CD8-positive, alpha-beta memory T cell (primary cell): ENCODE results near the gene COL4A6. TPM values are rescaled to one million over a fixed set of nuclear protein-coding genes. Genes with fewer than 3 reads are reported as not detected.

ENCODE experiments used
- CTCF ChIA-PET: fragments of 350-600 bp; sonication (Branson Sonifier 250); formaldehyde crosslinking; loops from one replicate; lab custom pipeline; 2021; ENCODE audit warnings: antibody characterized with exemption; lab: Charles Lee
- POLR2A ChIA-PET: fragments of 350-600 bp; sonication (Branson Sonifier 250); formaldehyde crosslinking; loops from one replicate; lab custom pipeline; 2021; ENCODE audit warnings: antibody characterized with exemption; lab: Charles Lee
- DNase-seq, 5 donors: peaks; one replicate each; pipeline versions ENCODE4 v3.0.0 to v3.0.0-alpha.2; 2020 to 2022; ENCODE audit warnings: mixed read lengths in 1 of 5
- H3K27ac ChIP-seq: one replicate; pipeline ENCODE4 v1.7.0; 2013; ENCODE audit warnings: low read depth, mild to moderate bottlenecking, low read length, moderate library complexity
- H3K27me3 ChIP-seq: 2 replicates; pipeline ENCODE4 v1.7.0; 2013; ENCODE audit warnings: low read length, mild to moderate bottlenecking; ENCODE audit not compliant: insufficient read depth, poor library complexity, severe bottlenecking
- H3K36me3 ChIP-seq: 2 replicates; pipeline ENCODE4 v1.7.0; 2013; ENCODE audit warnings: mild to moderate bottlenecking, low read length, moderate library complexity; ENCODE audit not compliant: insufficient read depth
- H3K4me1 ChIP-seq: 2 replicates; pipeline ENCODE4 v1.7.0; 2013; ENCODE audit warnings: mild to moderate bottlenecking, low read length, moderate library complexity; ENCODE audit not compliant: insufficient read depth
- H3K4me3 ChIP-seq: 2 replicates; pipeline ENCODE4 v1.7.0; 2013; ENCODE audit warnings: mild to moderate bottlenecking, low read length
- H3K9me3 ChIP-seq: 2 replicates; pipeline ENCODE4 v1.7.0; 2013; ENCODE audit warnings: mild to moderate bottlenecking, low read length
- H3K27ac Mint-ChIP-seq, 8 donors: one replicate each; pipeline ENCODE4 v1.8.0; 2020 to 2021; ENCODE audit warnings: mixed read lengths in 8 of 8, mild to moderate bottlenecking in 6 of 8, inconsistent platforms in 3 of 8, moderate library complexity in 3 of 8
- H3K27me3 Mint-ChIP-seq, 2 donors: one replicate each; pipeline ENCODE4 v1.8.0; 2020 to 2021; ENCODE audit warnings: mixed read lengths in 2 of 2, mild to moderate bottlenecking in 1 of 2, moderate library complexity in 1 of 2
- H3K36me3 Mint-ChIP-seq, 3 donors: one replicate each; pipeline ENCODE4 v1.8.0; 2020 to 2021; ENCODE audit warnings: mixed read lengths in 3 of 3, inconsistent platforms in 1 of 3, mild to moderate bottlenecking in 1 of 3
- H3K4me1 Mint-ChIP-seq, 3 donors: one replicate each; pipeline ENCODE4 v1.8.0; 2020 to 2021; ENCODE audit warnings: mixed read lengths in 3 of 3, inconsistent platforms in 1 of 3, mild to moderate bottlenecking in 1 of 3
- H3K4me3 Mint-ChIP-seq, 7 donors: one replicate each; pipeline ENCODE4 v1.8.0; 2020 to 2021; ENCODE audit warnings: mixed read lengths in 7 of 7, mild to moderate bottlenecking in 6 of 7, moderate library complexity in 4 of 7, inconsistent platforms in 2 of 7
- H3K9me3 Mint-ChIP-seq, 5 donors: one replicate each; pipeline ENCODE4 v1.8.0; 2020 to 2022; ENCODE audit warnings: mixed read lengths in 5 of 5, mild to moderate bottlenecking in 3 of 5, moderate library complexity in 2 of 5, inconsistent platforms in 1 of 5
- polyA plus RNA-seq: library from polyadenylated mRNA; unstranded; fragments of 300-500 nt; fragmentation: Illumina TruSeq; gene quantifications from one replicate; pipeline ENCODE4 v1.2.3, GENCODE V29; 2021
- total RNA-seq, 2 experiments: library from RNA; stranded (reverse); gene quantifications; one replicate each; pipeline ENCODE4 v1.2.3, GENCODE V29; 2021

COL4A6 gene
- total and polyA plus RNA-seq, 3 experiments from 2014 or later: not detected

GRCh38 chrX:108122748-108123147, 315.5 kb downstream of the COL4A6 start:
- Histone ChIP-seq H3K27ac (no peak overlapping the region), H3K4me1 (no peaks in the 10 kb centered on the region), H3K4me3 (no peak overlapping the region), H3K9me3 (no peaks in the 10 kb centered on the region), H3K36me3 (no peaks in the 10 kb centered on the region), H3K27me3 (no peaks in the 10 kb centered on the region)
- CTCF ChIA-PET: no interaction called here
- DNase-seq: no peak
- Mint-ChIP-seq H3K4me1 (no peaks in the 10 kb centered on the region), H3K27ac (no peak overlapping the region), H3K4me3 (no peak overlapping the region), H3K36me3 (peaks cover 0 to 21% (median 2%) of the 10 kb centered on the region in 3 donors), H3K9me3 (no peaks in the 10 kb centered on the region), H3K27me3 (peaks cover 0 to 4% of the 10 kb centered on the region in 2 donors)
- POLR2A ChIA-PET: no interaction called here

GRCh38 chrX:108121291-108121690, 316.9 kb downstream of the COL4A6 start:
- DNase-seq: no peak
- Mint-ChIP-seq H3K36me3 (peaks cover 0 to 9% (median 2%) of the 10 kb centered on the region in 3 donors), H3K27ac (peak overlapping the region in 1 of 8 donors; percentile 32), H3K9me3 (no peaks in the 10 kb centered on the region), H3K4me1 (no peaks in the 10 kb centered on the region), H3K27me3 (peaks cover 0 to 4% of the 10 kb centered on the region in 2 donors), H3K4me3 (no peak overlapping the region)
- Histone ChIP-seq H3K27me3 (no peaks in the 10 kb centered on the region), H3K9me3 (no peaks in the 10 kb centered on the region), H3K4me1 (no peaks in the 10 kb centered on the region), H3K27ac (no peak overlapping the region), H3K4me3 (no peak overlapping the region), H3K36me3 (no peaks in the 10 kb centered on the region)
- ChIA-PET POLR2A (no interaction called here), CTCF (no interaction called here)

GRCh38 chrX:108117988-108118387, 320.2 kb downstream of the COL4A6 start:
- POLR2A ChIA-PET: no interaction called here
- CTCF ChIA-PET: no interaction called here
- no peak overlapping the region for H3K27ac ChIP-seq
- Mint-ChIP-seq H3K36me3 (peaks cover 0 to 3% (median 2%) of the 10 kb centered on the region in 3 donors), H3K4me1 (peaks cover 0 to 14% (median 3%) of the 10 kb centered on the region in 3 donors), H3K27me3 (peaks cover 0 to 2% of the 10 kb centered on the region in 2 donors), H3K9me3 (no peaks in the 10 kb centered on the region), H3K27ac (no peak overlapping the region), H3K4me3 (no peak overlapping the region)
- H3K4me1 ChIP-seq: no peaks in the 10 kb centered on the region
- DNase-seq: no peak
- H3K36me3 ChIP-seq: no peaks in the 10 kb centered on the region
- no peaks in the 10 kb centered on the region for H3K9me3 ChIP-seq
- H3K27me3 ChIP-seq: no peaks in the 10 kb centered on the region
- H3K4me3 ChIP-seq: no peak overlapping the region

GRCh38 chrX:108114541-108114940, 323.7 kb downstream of the COL4A6 start:
- Mint-ChIP-seq H3K4me1 (peaks cover 0 to 14% (median 3%) of the 10 kb centered on the region in 3 donors), H3K36me3 (peaks cover 0 to 3% (median 2%) of the 10 kb centered on the region in 3 donors), H3K27me3 (peaks cover 0 to 4% of the 10 kb centered on the region in 2 donors), H3K4me3 (no peak overlapping the region), H3K9me3 (no peaks in the 10 kb centered on the region), H3K27ac (no peak overlapping the region)
- Histone ChIP-seq H3K9me3 (no peaks in the 10 kb centered on the region), H3K4me1 (no peaks in the 10 kb centered on the region), H3K36me3 (no peaks in the 10 kb centered on the region), H3K27ac (no peak overlapping the region), H3K4me3 (no peak overlapping the region), H3K27me3 (no peaks in the 10 kb centered on the region)
- ChIA-PET POLR2A (no interaction called here), CTCF (no interaction called here)
- no peak for DNase-seq

Other genes with a start within 250 kb of the COL4A6 start
- not detected for gene COL4A5, start 1.4 kb upstream of the COL4A6 start, total RNA-seq
- gene COL4A5, start 1.4 kb upstream of the COL4A6 start, polyA plus RNA-seq: not detected